Hematopoietic multipotent progenitor cell treated with erythropoietin and hydrocortisone succinate and interleukin-3 and kit ligand, for 4 days (in vitro differentiated cells): Measurements from ENCODE around the gene SEC11A.
"Not testable (repeated sequence)": the region's sequence is repeated elsewhere in the genome, so short reads cannot be mapped to it uniquely, and the experiment has no call there.

ENCODE experiments used
- DNase-seq: peaks from one replicate; pipeline ENCODE4 v3.0.0-alpha.2; 2015

The SEC11A gene

DNA sequence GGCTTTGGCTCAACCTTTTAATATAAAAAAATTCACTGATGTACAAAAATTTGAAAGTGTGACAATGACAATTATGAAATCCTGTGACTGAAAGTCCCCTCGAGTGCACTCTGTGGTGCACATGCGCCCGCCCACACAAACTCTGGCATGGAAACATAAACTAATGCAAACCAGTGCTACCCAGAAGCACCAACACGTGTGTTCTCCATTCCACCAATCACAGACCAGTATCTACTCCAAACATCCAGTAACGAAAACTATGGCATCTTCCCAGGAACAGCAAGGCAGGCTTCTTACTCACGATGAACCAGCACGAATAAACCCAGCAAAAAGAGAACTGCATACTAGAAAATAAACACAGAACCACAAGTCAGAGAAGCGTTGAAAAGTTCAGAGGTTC, 46.2 kb downstream of the SEC11A start:
- DNase-seq: no peak

DNA sequence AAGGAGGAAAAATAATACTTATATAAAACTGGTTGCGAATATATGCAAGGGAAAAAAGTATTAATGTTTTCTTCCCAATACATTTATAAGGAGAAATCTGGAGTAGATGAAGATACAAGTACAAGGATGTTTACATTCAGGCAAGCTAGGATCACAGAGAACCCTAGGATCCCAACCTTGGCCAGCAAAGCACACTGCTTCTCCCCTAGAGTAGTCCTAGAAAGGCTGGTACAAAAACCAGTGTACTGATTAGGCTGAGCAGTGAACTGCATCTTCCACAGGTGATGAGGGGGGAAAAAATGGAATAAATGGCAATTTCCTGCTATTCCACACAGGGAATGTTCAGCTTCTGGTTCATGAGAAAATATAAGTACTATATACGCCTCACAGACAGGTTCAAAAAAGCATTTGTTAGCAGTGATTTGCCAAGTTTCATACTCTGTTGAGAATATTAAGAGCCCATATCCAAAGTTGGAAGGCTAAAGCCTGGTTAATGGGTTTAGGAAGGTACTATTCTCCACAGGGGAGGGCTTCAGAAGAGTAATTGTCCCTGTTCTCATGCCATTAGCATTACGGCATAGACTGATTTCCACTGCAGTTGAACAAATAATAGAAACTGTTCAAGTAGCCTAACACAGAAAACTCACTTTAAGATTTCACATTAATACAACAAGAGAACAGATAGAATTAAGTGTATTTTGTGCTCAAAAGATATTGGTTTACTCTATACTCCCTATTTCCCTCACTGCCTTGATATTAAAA, 47.5 kb downstream of the SEC11A start:
- no peak for DNase-seq

DNA sequence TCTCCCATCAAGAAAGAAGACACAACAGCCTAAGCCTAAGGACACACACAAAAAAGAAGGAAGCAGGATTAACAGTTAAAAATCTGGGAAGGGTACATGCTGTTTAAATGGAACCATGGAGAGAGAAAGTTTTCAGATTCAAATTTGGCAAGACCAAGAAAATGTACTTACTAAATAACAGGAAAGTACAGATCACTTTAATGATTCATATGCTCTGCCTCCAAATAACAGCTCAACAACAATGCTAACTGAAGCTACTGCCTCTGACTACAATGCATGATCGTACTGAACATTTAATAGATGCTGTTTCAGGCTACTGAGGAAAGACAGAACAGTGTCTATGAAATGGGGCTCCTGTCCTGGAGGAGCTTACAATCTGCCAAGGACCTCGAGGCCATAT, 49.6 kb downstream of the SEC11A start:
- no peak for DNase-seq

DNA sequence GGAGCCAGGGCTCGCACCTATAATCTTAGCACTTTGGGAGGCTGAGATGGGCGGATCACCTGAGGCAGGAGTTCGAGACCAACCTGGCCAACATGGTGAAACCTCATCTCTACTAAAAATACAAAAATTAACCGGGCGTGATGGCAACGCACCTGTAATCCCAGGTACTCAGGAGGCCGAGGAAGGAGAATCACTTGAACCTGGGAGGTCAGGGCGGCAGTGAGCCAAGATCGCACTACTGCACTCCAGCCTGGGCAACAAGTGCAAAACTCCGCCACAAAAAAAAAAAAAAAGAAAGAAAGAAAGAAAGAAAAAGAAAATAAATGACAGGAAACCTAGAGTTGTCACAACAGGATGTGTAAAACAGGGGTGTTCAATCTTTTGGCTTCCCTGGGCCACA, 54.9 kb downstream of the SEC11A start:
- no peak for DNase-seq

DNA sequence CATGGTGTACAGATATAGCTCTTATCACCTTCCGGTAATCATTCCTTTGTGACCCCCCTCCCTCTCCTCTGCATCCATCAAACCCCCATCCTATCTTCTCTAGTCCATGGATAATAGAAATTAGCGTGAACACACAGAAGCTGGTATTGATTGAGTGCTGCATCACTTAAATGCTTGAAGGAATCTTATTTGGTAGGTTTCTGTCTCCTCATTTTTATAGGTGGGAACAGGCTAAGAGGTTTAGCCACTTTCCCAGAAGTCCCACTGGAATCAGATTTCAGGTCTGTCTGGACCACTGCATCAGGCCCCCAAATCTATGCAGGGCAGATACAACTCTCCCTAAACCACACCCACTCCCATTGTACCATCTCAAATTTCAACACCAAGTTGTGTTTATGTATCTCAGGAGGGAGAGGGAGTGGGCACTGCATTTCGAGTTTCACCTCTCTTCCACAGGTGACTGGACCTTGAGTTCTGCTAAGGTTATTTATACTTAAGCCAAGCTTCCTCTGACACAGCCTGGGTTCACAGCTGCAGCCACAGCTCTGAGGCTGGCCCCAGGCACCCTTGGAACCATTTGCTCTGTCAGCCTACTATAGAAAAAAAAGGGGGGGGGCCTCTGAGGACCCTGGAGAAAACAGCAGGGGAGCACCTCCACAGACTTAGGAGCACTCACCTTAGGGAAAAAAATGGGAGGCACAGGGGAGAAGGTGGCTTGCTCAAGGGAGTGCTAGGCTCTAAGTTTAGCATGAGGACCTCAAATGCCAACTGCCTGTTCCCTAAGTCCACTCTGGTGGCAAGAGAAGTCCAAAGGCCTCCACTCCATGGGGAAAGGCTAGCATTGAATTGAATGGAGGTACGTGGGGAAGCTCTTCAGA, 55.8 kb downstream of the SEC11A start:
- DNase-seq: no peak

DNA sequence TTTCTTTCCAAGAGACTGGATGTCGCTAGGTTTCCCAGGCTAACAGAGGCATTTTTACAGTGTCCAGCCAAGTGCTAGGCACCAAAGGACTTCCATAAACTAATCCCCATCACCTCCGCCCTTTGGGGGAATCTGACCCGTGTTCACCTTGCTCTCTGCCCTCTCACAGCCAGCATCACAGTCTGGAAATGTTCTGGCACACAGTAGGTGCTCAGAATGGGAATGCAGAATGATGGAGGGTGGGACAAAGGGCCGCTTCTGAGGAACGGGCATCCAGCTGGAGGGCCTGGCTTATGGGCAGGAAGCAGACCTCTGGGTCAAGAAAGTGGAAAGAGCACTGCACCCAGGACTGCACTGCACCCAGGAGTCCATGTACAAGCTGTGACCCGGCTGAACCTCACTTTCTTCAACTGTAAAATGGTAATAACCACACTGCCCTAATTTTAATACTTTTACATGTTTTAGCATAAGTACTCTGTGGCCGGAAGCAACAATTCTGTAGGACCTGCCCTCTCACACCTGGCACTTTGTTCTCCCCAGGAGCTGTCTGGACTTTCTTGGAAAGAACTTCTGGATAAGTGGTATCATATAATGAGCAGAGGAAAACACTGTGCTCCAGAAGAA, 57.0 kb downstream of the SEC11A start:
- DNase-seq: no peak

DNA sequence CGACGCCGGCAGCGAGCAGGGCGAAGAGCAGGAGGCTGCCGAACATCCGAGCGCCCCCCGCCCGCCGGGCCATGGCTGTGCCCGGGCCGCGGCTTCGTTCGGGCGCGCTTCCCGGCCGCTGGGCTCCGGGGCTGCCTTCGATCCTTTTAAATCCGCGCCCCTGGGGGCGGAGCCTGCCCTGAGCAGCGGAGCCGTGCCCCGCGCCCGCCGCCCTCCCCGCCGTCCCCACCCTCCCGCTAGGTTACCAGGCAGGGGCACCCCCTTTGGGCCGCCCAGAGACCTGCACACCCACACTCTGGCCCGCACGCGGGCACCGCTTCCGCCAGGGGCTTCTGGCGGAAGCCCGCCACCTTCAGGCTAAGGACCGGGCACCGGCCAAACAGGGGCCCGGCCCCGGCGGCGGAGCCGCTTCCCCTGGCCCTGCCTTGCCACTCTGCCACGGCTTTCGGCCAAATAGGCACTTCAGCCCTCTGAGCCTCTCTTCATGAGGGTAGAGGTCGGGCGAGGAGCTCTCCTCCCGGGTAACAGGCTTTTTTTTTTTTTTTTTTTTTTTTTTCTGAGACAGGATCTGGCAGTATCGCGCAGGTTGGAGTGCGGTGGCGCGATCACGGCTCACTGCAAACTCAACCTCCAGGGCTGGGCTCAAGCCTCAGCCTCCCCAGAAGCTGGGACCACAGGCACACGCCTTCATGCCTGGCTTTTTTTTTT, 57.7 kb downstream of the SEC11A start, which contains the start of gene NMB:
NMB (minus strand) TSS at position 120 of the 708 bp plus-strand sequence; CDS start at position 73, 47 bp downstream.
- DNase-seq: peak; percentile 96

DNA sequence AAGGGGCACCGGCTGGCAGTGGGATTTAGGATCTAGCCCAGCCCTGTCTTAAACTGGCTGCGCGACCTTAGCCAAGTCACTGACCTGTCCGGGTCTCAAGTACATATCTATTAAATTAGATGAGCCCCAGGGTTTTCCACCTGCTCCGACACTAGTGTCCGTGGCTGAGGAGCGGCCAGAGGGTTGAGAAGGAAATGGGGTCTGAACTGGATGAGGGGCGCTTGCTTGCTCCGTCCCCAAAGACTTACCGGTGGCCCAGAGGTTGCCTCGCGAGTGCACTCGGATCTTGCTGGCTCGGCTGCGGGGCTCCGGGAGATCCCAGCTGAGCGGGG, 58.2 kb downstream of the SEC11A start:
- DNase-seq: no peak

DNA sequence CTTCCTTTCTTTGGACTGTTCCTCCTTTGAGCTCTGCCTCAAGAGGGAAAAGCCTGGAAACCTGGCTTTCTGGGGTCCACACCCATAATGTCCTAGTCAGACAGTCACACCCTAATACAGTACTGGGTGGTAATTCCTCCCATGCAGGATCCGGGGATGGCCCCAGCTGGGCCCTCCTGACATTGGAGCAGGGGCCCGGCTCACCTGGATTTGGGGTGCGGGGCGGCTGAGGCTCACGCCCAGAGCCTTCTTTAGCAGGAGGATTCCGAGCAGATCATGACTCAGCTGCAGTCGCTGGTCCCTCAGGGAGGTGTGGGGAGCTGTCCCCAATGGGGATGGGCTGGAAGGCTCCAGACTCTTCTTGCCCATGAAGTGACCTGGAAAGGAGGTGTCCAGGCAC, 59.0 kb downstream of the SEC11A start:
- DNase-seq: no peak

DNA sequence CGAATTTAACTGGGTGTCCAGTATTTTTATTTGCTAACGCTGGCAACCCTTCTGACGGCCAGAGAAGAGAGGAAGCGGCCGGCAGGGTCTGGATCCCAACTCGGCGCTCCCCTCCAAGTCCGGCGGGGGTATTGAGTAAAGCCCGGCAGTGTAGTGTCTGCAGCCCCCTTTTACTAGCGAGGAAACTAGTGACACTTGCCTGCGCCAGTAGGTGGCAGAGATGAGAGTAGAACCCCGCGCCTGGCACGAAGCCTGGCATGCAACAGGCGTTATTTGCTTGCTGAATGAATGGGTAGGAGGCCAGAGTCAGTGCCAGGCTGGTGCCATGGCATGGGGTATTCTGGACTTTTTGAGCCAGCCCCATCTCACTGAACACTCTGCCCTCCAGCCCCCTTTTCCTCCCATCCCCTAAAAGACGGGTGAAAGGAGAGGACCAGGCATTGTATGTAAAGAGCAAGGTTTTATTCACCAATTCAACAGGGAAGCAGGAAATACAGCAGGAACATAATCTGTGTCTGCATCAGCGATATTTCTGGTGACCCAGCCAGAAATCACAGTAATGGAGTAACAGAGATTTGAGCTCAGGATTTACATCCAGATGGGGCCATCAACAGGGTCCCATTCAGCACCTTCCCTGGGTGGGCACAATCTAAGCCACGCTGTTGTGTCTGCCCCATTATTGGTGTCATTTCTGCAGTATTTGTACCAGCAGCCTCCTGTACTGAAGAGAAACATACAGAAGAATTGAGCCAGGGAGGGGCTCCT, 61.1 kb downstream of the SEC11A start:
- DNase-seq: peak; percentile 96

DNA sequence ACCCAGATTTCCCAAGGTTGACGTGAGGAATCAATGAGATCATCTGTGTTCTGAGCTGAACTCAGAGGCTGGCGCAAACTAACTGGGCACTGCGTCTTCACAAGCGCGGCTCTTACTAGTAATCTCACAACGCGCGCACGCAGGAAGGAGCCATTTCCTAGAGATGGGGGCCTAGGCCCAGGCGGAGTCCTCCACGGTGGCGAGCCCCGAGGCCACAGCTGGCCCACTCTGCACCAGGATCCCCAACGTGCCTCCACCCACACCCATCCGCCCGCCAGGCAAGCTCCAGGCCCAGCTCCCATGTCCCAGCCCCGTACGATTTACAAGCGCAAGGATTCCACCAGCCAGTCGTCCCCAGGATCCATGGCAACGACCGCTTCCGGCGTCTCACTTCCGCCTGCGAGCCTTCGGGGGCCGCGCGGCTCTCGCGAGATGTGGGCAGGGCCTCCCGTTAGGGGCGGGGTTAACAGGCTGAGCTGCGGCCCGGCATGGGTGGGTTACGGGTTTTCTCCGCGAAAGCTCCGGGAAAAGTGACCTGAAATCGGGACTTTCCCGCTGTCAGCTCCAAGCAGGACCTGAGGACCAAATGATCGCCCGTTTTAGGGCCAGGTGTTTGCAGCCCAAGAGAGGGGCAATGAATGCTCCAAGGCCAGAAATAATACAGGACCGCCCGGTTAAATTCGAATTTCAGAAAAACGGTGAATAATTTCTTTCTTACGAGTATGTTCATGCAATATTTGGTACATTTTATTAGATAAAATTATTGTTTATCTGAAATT, 61.8 kb downstream of the SEC11A start, which contains the start of gene WDR73:
WDR73 (minus strand) TSS at position 374 of the 779 bp plus-strand sequence; CDS start at position 365, 9 bp downstream.
- DNase-seq: peak; percentile 98

DNA sequence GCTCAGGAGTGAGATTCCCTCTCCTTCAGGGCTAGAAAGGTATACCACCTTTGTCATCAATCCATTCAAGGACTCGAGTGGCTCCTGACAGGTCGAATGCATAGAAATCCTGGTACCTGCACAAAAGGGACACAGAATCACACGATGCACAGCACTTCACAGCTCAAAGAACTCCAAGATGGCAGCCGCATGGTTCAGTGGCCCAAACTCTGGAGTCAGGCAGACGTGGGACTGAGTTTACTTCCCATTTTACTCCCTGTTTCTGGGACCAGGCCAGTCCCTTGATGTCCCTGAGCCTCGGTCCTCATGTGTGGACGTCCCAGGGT, 62.4 kb downstream of the SEC11A start:
- no peak for DNase-seq

DNA sequence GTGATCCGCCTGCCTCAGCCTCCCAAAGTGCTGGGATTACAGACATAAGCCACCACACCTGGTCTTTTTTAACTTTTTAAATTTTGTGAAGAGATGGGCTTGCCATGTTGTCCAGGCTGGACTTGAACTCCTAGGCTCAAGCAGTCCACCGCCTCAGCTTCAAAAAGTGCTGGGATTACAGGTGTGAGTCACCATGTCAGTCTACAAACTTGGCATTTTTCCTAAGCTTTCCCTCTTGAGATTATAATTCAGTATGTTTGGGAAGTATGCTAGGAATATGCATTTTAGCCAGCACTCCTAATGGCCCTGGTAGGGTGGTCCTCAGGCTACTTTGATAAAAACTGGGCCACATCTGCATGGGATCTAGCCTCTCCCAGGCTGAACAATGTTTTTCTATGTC, 66.2 kb downstream of the SEC11A start:
- no peak for DNase-seq

DNA sequence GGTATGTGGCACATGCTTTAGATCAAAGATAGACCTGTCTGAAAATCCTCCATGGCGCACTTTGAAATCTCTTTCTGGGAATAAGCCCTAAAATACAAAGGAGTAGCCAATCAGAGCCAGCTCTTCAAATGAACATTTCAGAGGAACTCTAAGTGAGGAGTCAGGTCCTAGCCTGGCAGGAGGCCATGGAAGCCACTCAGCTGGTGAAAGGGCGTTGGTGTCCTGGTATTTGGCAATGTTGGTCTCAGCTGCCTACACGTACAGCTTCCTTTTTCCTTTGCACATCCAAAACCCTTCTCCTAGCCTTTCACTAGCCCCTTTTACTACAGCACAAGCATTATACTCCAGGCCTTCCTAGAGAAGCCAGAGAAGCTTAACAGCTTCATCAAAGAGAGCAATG, 67.4 kb downstream of the SEC11A start:
- DNase-seq: peak; percentile 37

DNA sequence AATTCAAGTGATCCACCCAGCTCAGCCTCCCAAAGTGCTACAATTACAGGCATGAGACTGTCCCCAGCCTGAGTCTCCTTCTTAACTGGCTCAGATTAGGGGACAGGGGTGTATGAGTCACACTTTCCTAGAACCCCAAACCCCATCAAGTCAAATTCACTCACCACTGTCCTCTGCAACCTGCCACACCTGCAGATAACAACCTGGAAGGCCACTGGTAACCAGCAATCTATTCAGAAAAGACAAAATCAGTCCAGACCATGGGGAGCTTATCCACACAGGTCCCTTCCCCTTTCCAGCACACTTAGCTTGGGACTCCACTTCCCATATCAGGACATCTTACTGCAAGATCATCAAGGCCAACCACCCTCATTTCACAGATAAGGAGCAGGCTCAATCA, 68.2 kb downstream of the SEC11A start:
- no peak for DNase-seq

DNA sequence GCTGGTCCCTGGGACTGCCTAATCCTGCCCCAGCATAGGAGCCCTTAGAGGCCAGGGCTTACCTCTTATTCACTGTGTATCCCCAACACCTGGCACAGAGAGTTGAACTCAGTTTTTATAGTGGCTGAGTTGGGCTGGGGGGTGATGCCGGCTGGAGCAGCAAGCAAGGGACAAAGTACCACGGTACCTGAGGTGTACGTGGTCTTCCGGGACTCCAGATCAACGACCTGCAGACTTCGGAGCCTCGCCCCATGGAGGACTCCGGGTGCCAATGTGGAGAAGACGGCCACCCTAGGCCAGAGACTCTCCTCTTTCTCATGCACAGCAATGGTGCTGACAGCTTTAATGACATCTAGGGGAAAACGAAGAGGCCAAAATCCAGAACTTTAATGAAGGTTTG, 69.9 kb downstream of the SEC11A start:
- DNase-seq: no peak

DNA sequence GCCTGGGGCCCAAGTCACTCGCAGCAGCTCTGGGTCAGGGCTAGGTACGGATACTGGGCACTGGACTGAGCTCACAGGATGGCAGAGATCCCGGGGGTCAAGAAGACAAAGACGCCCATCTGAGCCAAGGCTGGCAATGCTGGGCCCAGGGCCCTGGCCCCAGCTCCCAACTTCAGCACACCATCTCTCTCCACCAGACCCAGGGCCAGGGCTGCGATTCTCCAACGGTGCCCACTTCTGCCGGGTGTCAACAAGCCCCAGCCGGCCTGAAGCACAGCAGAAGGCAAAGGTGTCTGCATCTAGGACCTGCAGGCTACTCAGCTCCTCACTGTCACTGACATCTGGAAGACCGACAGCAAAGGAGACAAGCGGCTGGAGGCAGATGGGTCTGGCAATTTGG, 70.4 kb downstream of the SEC11A start:
- DNase-seq: no peak

DNA sequence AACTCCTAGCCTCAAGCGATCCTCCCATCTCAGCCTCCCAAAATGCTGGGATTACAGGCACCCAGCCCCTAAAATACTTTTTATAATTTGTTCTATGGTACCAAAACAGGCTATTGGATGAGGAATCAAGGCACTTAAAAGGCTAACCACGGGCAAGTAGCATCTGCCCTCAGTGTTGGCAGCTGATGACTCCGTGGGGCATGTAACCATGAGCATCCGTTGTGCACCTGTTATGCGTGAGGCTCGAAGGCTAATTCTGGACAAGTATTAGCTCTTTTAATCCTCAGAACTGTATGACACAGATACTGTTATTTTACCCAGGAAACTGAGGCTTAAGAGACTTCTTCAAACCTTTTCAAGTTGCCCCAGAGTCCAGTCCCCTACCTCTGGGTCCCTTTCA, 72.1 kb downstream of the SEC11A start:
- no peak for DNase-seq

DNA sequence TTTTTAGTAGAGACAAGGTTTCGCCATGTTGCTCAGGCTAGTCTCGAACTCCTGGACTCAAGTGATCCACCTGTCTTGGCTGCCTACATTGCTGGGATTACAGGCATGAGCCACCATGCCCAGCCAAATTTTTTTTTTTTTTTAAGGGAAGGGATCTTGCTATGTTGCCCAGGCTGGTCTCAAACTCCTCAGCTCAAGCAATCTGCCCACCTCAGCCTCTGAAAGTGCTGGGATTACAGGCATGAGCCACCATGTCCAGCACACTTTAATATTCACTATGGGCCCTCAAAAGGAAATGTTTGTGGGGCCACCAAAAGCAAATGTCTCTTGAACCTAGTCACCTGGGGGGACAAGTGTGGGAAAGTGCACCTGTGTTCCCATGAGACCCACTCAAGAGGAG, 73.3 kb downstream of the SEC11A start:
- DNase-seq: not testable (repeated sequence)

DNA sequence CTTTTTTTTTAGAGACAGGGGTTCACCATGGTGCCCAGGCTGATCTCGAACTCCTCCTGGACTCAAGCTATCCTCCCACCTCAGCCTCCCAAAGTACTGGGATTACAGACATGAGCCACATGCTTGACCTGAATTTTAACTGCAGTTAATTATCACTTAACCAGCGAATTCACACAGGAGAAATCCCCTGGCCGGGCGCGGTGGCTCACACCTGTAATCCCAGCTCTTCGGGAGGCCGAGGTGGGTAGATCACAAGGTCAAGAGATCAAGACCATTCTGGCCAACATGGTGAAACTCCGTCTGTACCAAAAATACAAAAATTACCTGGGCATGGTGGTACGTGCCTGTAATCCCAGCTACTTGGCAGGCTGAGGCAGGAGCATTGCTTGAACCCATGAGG, 74.1 kb downstream of the SEC11A start:
- DNase-seq: not testable (repeated sequence)

DNA sequence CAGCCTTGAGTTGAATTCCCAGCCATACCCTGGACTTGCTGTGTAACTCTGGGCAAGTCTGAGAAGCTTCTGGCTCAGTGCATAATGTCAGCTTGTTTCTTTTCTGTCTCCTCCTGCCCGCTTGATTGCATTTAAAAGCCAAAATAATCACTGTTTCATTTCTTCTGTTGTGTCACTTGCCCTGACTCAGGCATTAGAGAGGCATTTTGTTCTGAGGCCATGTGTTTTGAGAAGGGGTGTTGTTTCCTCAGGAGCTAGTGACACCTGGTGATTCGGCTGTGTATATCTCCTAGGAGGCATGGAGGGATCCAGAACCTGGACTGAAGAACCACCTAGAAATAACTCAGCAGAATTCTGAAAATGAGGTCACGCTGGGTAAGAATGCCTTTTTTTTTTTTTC, 77.8 kb downstream of the SEC11A start:
- peak; percentile 58 for DNase-seq
